Fibroblast of skin of scalp (primary cell): ENCODE results near the gene BMP2K.
A peak's percentile ranks its signal among the peaks of the same experiment; 100 is the strongest.

Experiments
- DNase-seq: peaks from one replicate; pipeline ENCODE4 v3.0.0-alpha.2; 2013

BMP2K gene

GRCh38 chr4:78938474-78938867 lies 162.3 kb downstream of the BMP2K start:
- no peak for DNase-seq

- peak; percentile 85 for DNase-seq
These were observed 162.9 kb downstream of the BMP2K start, which contains the start of gene PAQR3 for GRCh38 chr4:78938868-78939666. Gene PAQR3 (minus strand): TSS chr4:78939438. CDS start chr4:78939224, 214 bp downstream.

- no peak for DNase-seq
These were observed 163.5 kb downstream of the BMP2K start for GRCh38 chr4:78939667-78940008.

- DNase-seq = no peak
These were observed 164.6 kb downstream of the BMP2K start for GRCh38 chr4:78940752-78941151.

- DNase-seq = no peak
These were observed 168.2 kb downstream of the BMP2K start for GRCh38 chr4:78944381-78944780.

GRCh38 chr4:78945651-78946179 lies 169.6 kb downstream of the BMP2K start:
- peak; percentile 54 for DNase-seq

GRCh38 chr4:78949735-78950134 lies 173.6 kb downstream of the BMP2K start:
- DNase-seq = peak; percentile 33

- peak; percentile 58 for DNase-seq
These were observed 175.8 kb downstream of the BMP2K start for GRCh38 chr4:78951862-78952472.

GRCh38 chr4:78953231-78953630 lies 177.1 kb downstream of the BMP2K start:
- DNase-seq = no peak

- peak; percentile 23 for DNase-seq
These were observed 177.9 kb downstream of the BMP2K start for GRCh38 chr4:78953769-78954666.

GRCh38 chr4:78956975-78957374 lies 180.8 kb downstream of the BMP2K start:
- no peak for DNase-seq

- peak; percentile 14 for DNase-seq
These were observed 184.8 kb downstream of the BMP2K start for GRCh38 chr4:78960926-78961325.
